ENCODE results near the gene TIMMDC1.
"Not testable (repeated sequence)": the region's sequence is repeated elsewhere in the genome, so short reads cannot be mapped to it uniquely, and the experiment has no call there.

The TIMMDC1 gene

GRCh38 chr3:119510690-119511089 is 12.3 kb downstream of the TIMMDC1 start:
- DNase-seq: no peak

DNA sequence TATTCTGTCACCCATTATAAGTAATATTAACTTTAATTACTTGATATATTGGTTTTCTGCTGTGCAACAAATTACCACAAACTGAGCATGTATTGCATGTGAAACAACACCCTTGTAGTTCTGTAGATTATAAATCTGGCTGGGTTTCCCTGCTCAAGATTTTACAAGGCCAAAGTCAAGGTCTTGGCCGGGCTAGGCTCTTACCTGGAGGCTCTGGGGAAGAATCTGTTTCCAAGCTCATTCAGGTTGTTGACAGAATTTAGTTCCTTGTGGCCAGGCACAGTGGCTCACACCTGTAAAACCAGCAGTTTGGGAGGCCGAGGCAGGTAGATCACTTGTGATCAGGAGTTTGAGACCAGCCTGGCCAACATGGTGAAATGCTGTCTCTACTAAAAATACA is 16.3 kb downstream of the TIMMDC1 start:
- no peak for DNase-seq

GRCh38 chr3:119517112-119517511 is 18.8 kb downstream of the TIMMDC1 start:
- no peak for DNase-seq

GRCh38 chr3:119518026-119518425 is 19.7 kb downstream of the TIMMDC1 start:
- DNase-seq: no peak

DNA sequence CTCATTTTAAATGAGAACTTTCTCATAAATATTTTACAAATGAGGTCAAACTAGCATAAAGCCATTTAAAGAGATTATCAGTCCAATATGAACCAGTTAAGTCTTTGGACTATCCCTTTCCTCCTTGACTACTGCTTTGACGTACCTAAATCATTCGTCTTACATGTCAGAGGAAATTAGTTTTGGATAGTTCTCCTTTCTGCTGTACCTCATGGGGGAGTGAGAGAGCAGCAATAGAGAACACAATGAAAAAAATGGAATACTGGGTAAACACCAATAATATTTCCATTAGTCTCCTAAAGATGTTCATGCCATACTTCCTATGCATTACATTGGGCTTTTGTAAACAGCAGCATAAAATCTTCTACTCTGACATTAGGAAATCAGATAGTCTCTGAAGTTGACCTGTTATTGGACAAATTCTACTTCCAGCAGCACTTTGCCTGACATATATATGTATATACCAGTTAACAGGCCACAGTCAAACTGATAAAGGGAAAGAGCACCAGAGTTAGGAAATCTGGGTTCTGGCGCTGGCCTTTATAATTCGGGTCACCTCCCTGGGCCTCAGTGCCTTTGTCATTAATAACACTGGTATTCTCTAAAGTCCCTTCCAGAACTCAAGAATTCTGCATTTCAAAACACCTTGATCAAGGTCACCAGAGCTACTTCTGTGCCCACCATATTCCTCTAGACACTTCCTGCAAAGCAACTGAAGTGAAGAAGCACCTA is 26.8 kb downstream of the TIMMDC1 start:
- no peak for DNase-seq

DNA sequence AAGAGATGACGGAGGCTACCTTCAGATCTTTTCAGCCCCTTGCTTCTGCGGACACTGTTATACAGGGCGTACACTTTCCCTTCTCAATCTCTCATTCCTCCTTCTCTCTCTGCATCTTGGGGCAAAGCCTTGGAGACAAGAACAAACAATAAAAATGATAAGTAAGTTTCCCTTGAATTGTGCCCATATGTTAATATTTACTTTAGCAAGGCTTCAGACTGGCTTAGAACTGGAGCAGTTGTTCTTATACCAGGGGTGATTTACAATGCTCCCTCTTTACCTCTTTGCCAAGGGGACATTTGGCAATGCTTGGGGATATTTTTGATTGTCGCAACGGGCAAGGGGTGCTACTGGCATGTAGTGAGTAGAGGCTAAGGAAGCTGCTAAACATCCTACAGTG is 29.4 kb downstream of the TIMMDC1 start:
- DNase-seq: no peak

GRCh38 chr3:119529883-119530282 is 31.5 kb downstream of the TIMMDC1 start:
- no peak for DNase-seq

GRCh38 chr3:119530456-119530855 is 32.1 kb downstream of the TIMMDC1 start:
- no peak for DNase-seq

GRCh38 chr3:119531151-119531550 is 32.8 kb downstream of the TIMMDC1 start:
- DNase-seq: no peak

DNA sequence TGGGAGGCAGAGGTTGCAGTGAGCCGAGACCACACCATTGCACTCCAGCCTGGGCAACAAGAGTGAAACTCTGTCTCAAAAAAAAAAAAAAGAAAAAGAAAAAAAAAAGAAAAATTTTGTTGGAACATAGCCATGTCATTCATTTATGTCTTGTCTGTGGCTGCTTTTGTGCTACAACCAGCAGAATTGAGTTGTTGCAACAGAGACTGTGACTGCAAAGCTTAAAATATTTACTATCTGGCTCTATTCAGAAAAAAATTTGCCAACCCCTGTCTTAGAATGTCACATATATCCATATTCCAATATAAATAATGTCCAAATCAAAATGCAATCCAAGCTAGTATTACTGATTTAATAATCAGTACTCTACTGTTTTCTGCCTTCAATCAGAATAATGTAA is 35.9 kb downstream of the TIMMDC1 start:
- no peak for DNase-seq

DNA sequence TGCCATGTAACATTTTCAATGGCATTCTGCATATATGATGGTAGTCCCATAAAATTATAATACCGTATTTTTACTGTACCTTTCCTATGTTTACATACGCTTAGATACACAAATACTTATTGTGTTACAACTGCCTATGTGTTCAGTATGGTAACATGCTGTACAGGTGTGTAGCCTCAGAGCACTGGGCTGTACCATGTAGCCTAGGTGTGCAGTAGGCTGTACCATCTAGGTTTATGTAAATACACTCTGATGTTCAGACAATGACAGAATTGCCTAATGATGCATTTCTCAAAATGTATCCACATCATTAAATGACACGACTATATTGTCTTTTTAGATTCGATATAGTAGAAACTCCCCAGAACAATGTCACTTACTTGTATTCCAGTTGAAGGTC is 38.4 kb downstream of the TIMMDC1 start:
- no peak for DNase-seq

GRCh38 chr3:119538772-119539171 is 40.4 kb downstream of the TIMMDC1 start:
- DNase-seq: no peak

- no peak for DNase-seq
Measured at GRCh38 chr3:119541547-119541946, 43.2 kb downstream of the TIMMDC1 start.

GRCh38 chr3:119542168-119542767 is 43.9 kb downstream of the TIMMDC1 start:
- no peak for DNase-seq

- DNase-seq: no peak
Measured at GRCh38 chr3:119543147-119543546, 44.8 kb downstream of the TIMMDC1 start.

GRCh38 chr3:119547227-119547626 is 48.9 kb downstream of the TIMMDC1 start:
- DNase-seq: no peak

DNA sequence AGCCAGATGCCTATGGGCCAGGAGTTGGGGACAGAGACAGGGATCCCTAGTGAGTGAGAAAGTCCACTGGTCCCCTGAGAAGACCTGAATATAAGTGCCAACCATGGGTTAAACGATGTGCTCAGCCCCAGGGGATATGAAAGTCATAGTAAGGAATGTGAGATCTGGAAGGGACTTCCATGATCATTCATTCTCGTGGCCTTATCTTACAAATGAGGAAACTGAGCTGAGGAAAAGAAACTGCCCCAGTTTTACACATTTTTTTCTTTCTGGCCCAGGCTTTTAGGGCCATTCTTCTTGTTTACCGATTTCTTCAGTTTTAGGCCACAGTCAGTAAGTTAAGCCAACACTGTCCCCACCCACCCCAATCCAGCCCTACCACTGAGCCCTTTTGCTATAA is 50.0 kb downstream of the TIMMDC1 start:
- DNase-seq: no peak

- no peak for DNase-seq
Measured at GRCh38 chr3:119550192-119550910, 52.0 kb downstream of the TIMMDC1 start.

GRCh38 chr3:119551598-119551997 is 53.3 kb downstream of the TIMMDC1 start:
- DNase-seq: no peak

DNA sequence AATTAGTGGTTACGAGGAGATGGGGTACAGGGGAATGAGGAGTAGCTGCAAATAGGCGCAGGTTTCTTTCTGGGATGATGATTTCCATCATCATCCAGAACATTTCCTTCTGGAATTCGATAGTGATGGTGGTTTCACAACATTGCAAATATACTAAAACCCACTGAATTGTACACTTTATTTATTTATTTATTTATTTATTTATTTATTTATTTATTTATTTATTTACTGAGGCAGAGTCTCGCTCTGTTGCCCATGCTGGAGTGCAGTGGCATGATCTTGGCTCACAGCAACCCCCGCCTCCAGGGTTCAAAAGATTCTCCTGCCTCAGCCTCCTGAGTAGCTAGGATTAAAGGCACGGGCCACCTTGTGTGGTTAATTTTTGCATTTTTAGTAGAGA is 54.6 kb downstream of the TIMMDC1 start:
- DNase-seq: not testable (repeated sequence)

DNA sequence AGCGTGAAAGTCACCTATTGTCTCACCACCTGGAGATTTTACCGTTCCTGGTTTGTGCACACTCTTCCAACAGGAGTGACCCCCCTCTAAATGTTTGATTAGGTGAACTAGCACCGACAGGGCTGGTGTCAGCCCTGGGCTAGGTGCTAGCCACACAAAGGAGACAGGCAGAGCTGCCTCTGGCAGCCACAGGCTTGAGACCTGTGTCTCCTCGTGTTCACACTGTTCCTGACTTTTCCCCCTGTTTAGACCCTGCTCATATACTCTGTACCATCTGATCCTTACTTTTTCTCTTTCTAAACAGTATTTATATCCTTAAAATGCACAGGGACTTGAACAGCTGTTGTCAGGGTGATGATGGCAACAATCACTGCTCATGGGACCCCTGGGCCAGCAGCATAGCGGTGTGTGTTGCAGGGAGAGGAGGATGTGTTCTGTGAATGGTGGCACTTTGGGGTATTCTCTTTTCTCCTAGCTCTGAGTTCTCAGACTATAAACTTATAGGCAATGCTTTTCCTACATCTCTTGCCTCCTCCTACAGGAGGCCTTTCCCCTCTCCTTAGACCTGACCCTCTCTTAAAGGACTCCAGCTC is 55.6 kb downstream of the TIMMDC1 start:
- DNase-seq: no peak

DNA sequence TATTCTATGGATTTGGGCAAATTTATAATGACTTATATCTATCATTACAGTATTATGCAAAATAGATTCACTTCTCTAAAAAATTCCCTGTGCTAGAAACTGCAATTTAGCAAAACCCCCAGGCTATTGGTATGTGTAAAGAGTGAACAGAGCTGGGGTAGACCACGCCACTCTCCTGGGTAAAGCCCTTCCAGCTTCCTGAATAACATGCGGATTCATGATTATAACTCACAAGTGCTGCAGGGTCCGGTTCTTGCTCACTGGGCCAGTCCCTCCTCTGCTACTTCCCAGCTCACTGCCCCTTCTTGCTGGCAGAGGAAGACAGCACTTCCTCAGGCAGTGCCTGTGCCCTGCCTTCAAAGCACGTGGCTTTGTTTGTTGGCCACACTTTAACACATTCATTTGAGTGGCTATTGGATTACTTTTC is 57.0 kb downstream of the TIMMDC1 start:
- DNase-seq: no peak

DNA sequence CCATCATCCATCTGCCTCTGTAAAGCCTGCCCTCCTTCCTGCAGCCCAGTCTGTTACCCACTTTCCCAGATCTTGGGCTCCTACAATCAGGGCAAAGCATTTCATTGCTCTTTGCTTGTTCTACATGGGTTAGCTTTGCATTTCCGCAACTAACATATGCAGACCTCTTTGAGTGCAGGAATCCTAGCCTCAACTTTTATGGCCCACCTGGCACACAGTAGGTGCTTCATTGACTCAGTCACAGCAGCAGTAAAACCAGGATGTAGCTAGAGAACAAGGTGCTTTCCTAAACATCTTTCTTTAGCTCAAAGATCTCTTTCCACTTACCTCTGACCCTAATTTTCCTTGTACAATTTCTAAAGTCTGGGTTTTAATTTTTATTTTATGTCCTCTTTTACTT is 57.6 kb downstream of the TIMMDC1 start:
- no peak for DNase-seq

All from effector CD8-positive, alpha-beta T cell (primary cell).